Liver (tissue), 3 donors: ENCODE measurements around the gene EHD4.

Source experiments
- ATF3 ChIP-seq: IDR thresholded peaks from 2 replicates; pipeline ENCODE4 v1.6.1; 2016; ENCODE audit warnings: antibody characterized with exemption
- CTCF ChIP-seq: fragments of 150-350 bp; IDR thresholded peaks from 2 replicates; pipeline ENCODE4 v1.5.1; 2017; ENCODE audit warnings: improper control_type of control experiment, low read depth, low read length; ENCODE audit not compliant: missing input control
- EGR1 ChIP-seq, 2 donors: IDR thresholded peaks; 2 replicates each; pipeline ENCODE4 v1.6.1; 2016 to 2018; ENCODE audit warnings: antibody characterized with exemption in 2 of 2, low read depth in 2 of 2
- FOXA2 ChIP-seq: IDR thresholded peaks from 2 replicates; pipeline ENCODE4 v1.6.1; 2016; ENCODE audit warnings: antibody characterized with exemption
- RAD21 ChIP-seq, 2 donors: IDR thresholded peaks; 2 replicates each; pipeline ENCODE4 v1.6.1; 2016; ENCODE audit warnings: antibody characterized with exemption in 2 of 2, mild to moderate bottlenecking in 2 of 2
- REST ChIP-seq: IDR thresholded peaks from 2 replicates; pipeline ENCODE4 v1.6.1; 2016; ENCODE audit warnings: antibody characterized with exemption, mild to moderate bottlenecking
- TAF1 ChIP-seq: conservative IDR thresholded peaks from 2 replicates; pipeline ENCODE4 v1.6.1; 2016; ENCODE audit warnings: antibody characterized with exemption, mild to moderate bottlenecking
- ZBTB33 ChIP-seq: IDR thresholded peaks from 2 replicates; pipeline ENCODE4 v1.6.1; 2016; ENCODE audit warnings: antibody characterized with exemption
- donor health status: healthy.
- donor health status: healthy.

- no peak for TF ChIP-seq RAD21 (IDR thresholded peaks at IDR 0.05)
- no peak for TF ChIP-seq CTCF
- TF ChIP-seq ZBTB33: no peak
- TF ChIP-seq ATF3: no peak
- TF ChIP-seq REST: no peak
- TF ChIP-seq TAF1: no peak
- no peak for TF ChIP-seq FOXA2
- no peak for TF ChIP-seq EGR1 (IDR thresholded peaks at IDR 0.05; ENCODE audit: low read depth in 2 of 2)
Observed at GRCh38 chr15:41899854-41900442, 72.4 kb downstream of the EHD4 start.
